ENCODE measurements around the gene VAC14.

Gene VAC14

DNA sequence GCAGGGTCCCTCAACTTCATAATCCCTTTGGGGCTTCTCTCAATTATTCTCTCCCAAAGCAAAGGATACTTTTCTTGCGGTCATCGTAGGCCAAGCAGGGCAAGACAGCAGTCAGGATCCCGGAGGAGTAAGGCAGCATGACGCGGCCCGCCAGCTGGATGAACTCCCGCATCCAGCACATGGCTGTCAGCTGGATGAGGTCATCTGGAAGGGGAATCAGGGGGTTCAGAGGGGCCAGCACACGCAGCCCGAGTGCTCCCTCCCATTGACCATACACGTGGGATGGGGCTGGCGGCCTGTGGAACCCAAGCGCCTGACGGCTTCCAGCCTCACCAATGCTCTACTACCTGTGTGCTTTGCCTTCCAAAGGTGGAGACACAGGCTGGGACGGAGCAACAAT lies 19.2 kb downstream of the VAC14 start:
- no peak overlapping the region for H3K4me3 ChIP-seq (ENCODE audit: low read depth, low read length, poor library complexity, severe bottlenecking)
- no peaks in the 10 kb centered on the region for H3K79me2 ChIP-seq (ENCODE audit: insufficient read depth, low read length)
- H3K4me2 ChIP-seq (ENCODE audit: low read length): no peak overlapping the region
- TF ChIP-seq, protein P1, sequence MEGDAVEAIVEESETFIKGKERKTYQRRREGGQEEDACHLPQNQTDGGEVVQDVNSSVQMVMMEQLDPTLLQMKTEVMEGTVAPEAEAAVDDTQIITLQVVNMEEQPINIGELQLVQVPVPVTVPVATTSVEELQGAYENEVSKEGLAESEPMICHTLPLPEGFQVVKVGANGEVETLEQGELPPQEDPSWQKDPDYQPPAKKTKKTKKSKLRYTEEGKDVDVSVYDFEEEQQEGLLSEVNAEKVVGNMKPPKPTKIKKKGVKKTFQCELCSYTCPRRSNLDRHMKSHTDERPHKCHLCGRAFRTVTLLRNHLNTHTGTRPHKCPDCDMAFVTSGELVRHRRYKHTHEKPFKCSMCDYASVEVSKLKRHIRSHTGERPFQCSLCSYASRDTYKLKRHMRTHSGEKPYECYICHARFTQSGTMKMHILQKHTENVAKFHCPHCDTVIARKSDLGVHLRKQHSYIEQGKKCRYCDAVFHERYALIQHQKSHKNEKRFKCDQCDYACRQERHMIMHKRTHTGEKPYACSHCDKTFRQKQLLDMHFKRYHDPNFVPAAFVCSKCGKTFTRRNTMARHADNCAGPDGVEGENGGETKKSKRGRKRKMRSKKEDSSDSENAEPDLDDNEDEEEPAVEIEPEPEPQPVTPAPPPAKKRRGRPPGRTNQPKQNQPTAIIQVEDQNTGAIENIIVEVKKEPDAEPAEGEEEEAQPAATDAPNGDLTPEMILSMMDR (IDR thresholded peaks at IDR 0.05; ENCODE audit: low read length): no peak
- no peak for TF ChIP-seq EZH2 (IDR thresholded peaks at IDR 0.05; ENCODE audit: borderline replicate concordance, low read length)
- no peaks in the 10 kb centered on the region for H3K9me3 ChIP-seq (ENCODE audit: low read length)
- no peak overlapping the region for H2AFZ ChIP-seq (ENCODE audit: low read length)
- no peaks in the 10 kb centered on the region for H3K27me3 ChIP-seq (ENCODE audit: insufficient read depth, low read length)
- H3K36me3 ChIP-seq (ENCODE audit: insufficient read depth, low read length): peaks cover 81% of the 10 kb centered on the region
- H4K20me1 ChIP-seq (ENCODE audit: insufficient read depth, low read length): no peaks in the 10 kb centered on the region
- H3F3A ChIP-seq (ENCODE audit: insufficient read depth, low read length): no peaks in the 10 kb centered on the region
- H3K4me1 ChIP-seq (ENCODE audit: insufficient read depth, low read length, severe bottlenecking): no peaks in the 10 kb centered on the region
- no peak overlapping the region for H3K9ac ChIP-seq (ENCODE audit: low read length)
- no peaks in the 10 kb centered on the region for H3K9me2 ChIP-seq (ENCODE audit: low read depth, low read length)
- H3K27ac ChIP-seq (ENCODE audit: low read depth, low read length, poor library complexity, severe bottlenecking): no peak overlapping the region

DNA sequence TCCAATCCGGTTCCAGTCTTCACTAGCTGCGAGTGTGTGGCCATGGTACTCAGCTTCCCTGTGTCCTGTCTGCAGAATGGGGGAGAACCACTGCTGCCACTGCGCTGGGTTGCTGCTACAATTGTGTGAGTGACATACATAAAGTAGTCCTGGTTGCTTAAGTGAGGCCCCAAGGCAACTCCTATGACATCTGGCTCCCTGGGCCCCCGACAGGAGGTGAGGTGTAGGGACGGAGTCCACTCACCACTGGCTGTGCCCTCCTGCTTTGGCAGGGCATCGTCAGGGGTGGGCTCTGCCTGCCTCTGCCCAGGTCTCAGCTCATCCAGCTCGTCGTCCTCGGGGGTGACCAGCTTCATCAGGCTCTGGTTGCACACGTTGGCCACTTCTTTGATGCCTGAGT lies 20.4 kb downstream of the VAC14 start:
- Histone ChIP-seq H3K9ac (ENCODE audit: low read length) (no peak overlapping the region), H3K79me2 (ENCODE audit: insufficient read depth, low read length) (no peaks in the 10 kb centered on the region), H3K4me2 (ENCODE audit: low read length) (no peak overlapping the region), H3K27ac (ENCODE audit: low read depth, low read length, poor library complexity, severe bottlenecking) (no peak overlapping the region), H3K36me3 (ENCODE audit: insufficient read depth, low read length) (peaks cover 69% of the 10 kb centered on the region), H3K9me3 (ENCODE audit: low read length) (no peaks in the 10 kb centered on the region), H3K4me3 (ENCODE audit: low read depth, low read length, poor library complexity, severe bottlenecking) (no peak overlapping the region), H4K20me1 (ENCODE audit: insufficient read depth, low read length) (no peaks in the 10 kb centered on the region), H3K27me3 (ENCODE audit: insufficient read depth, low read length) (no peaks in the 10 kb centered on the region), H2AFZ (ENCODE audit: low read length) (no peak overlapping the region), H3F3A (ENCODE audit: insufficient read depth, low read length) (no peaks in the 10 kb centered on the region), H3K4me1 (ENCODE audit: insufficient read depth, low read length, severe bottlenecking) (no peaks in the 10 kb centered on the region), H3K9me2 (ENCODE audit: low read depth, low read length) (no peaks in the 10 kb centered on the region)
- TF ChIP-seq EZH2 (IDR thresholded peaks at IDR 0.05; ENCODE audit: borderline replicate concordance, low read length): no peak
- TF ChIP-seq, protein P1 (IDR thresholded peaks at IDR 0.05; ENCODE audit: low read length): no peak

DNA sequence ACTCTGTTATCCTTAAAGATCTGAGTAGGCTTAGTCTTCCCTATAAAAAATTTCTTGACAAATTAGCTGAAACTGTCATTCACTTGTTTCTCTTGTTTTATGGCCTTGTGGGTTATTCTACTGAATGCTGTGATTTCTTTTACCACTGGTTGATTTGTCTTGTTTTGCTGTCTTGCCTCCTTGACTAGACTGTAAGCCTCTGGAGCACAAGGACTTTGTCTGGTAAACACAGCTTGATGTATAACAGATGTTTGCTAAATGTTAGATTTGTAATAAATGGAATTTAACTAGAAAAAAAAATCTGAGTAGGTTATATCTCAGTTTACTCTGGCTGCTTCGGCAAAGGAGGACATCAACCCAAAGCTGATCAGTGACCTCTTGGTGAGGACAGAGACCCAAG lies 21.6 kb downstream of the VAC14 start:
- H3K27me3 ChIP-seq (ENCODE audit: insufficient read depth, low read length): no peaks in the 10 kb centered on the region
- no peaks in the 10 kb centered on the region for H3K9me3 ChIP-seq (ENCODE audit: low read length)
- H2AFZ ChIP-seq (ENCODE audit: low read length): no peak overlapping the region
- TF ChIP-seq, protein P1 (IDR thresholded peaks at IDR 0.05; ENCODE audit: low read length): no peak
- TF ChIP-seq EZH2 (IDR thresholded peaks at IDR 0.05; ENCODE audit: borderline replicate concordance, low read length): no peak
- no peak overlapping the region for H3K27ac ChIP-seq (ENCODE audit: low read depth, low read length, poor library complexity, severe bottlenecking)
- no peak overlapping the region for H3K4me3 ChIP-seq (ENCODE audit: low read depth, low read length, poor library complexity, severe bottlenecking)
- no peaks in the 10 kb centered on the region for H3K9me2 ChIP-seq (ENCODE audit: low read depth, low read length)
- no peaks in the 10 kb centered on the region for H4K20me1 ChIP-seq (ENCODE audit: insufficient read depth, low read length)
- H3F3A ChIP-seq (ENCODE audit: insufficient read depth, low read length): no peaks in the 10 kb centered on the region
- no peaks in the 10 kb centered on the region for H3K4me1 ChIP-seq (ENCODE audit: insufficient read depth, low read length, severe bottlenecking)
- no peak overlapping the region for H3K4me2 ChIP-seq (ENCODE audit: low read length)
- no peaks in the 10 kb centered on the region for H3K79me2 ChIP-seq (ENCODE audit: insufficient read depth, low read length)
- H3K9ac ChIP-seq (ENCODE audit: low read length): no peak overlapping the region
- H3K36me3 ChIP-seq (ENCODE audit: insufficient read depth, low read length): peaks cover 60% of the 10 kb centered on the region

All from OCI-LY1 (cell line).